Ishikawa (cell line): ENCODE measurements around the gene KRTAP1-5.

Experiments used
- CREB1 ChIP-seq: IDR thresholded peaks from 2 replicates; pipeline ENCODE4 v1.6.1; 2012; ENCODE audit warnings: low read depth
- EGR1 ChIP-seq: IDR thresholded peaks from 2 replicates; pipeline ENCODE4 v1.6.1; 2012
- FOXM1 ChIP-seq: IDR thresholded peaks from 2 replicates; pipeline ENCODE4 v1.6.1; 2012; ENCODE audit warnings: low read depth, borderline replicate concordance
- MAX ChIP-seq: IDR thresholded peaks from 2 replicates; pipeline ENCODE4 v1.6.1; 2012
- RAD21 ChIP-seq: IDR thresholded peaks from 2 replicates; pipeline ENCODE4 v1.6.1; 2012; ENCODE audit warnings: low read depth
- TAF1 ChIP-seq: IDR thresholded peaks from 2 replicates; pipeline ENCODE4 v1.6.1; 2012; ENCODE audit warnings: low read depth, mild to moderate bottlenecking
- TCF12 ChIP-seq: IDR thresholded peaks from 2 replicates; pipeline ENCODE4 v1.6.1; 2012; ENCODE audit warnings: low read depth
- USF1 ChIP-seq: IDR thresholded peaks from 2 replicates; pipeline ENCODE4 v1.6.1; 2012
- YY1 ChIP-seq: IDR thresholded peaks from 2 replicates; pipeline ENCODE4 v1.6.1; 2012; ENCODE audit warnings: low read depth

DNA sequence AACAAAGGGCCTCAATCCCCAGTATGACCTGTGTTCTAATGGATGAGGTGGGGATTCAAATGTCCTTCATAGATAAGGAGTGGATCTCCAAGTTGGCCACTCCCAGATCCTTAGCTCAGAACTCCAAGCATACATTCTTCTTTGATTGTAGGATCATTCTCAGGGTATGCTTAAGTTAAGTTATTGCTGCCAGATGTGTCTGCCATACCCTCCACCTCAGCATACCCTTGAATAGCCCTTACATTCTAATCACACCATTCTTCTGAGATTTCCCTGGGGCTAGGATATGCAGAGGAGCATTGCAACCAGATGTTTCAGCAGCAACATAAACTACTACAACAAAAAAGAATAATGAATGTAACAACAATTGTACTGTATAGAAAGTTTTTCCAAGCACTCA, 40.3 kb upstream of the KRTAP1-5 start:
- TF ChIP-seq RAD21, result no peak
- no peak for TF ChIP-seq FOXM1
- no peak for TF ChIP-seq USF1
- TF ChIP-seq CREB1, result no peak
- no peak for TF ChIP-seq TAF1
- no peak for TF ChIP-seq EGR1
- no peak for TF ChIP-seq YY1
- TF ChIP-seq MAX, result no peak
- no peak for TF ChIP-seq TCF12
